H1 (cell line): Measurements from ENCODE around the gene SH3PXD2A. TPM values are rescaled to one million over a fixed set of nuclear protein-coding genes. Genes with fewer than 3 reads are reported as not detected.

Source experiments
- CTCF ChIA-PET: fragments of 300-600 bp; sonication (Branson Sonifier 250); formaldehyde crosslinking; loops from one replicate; lab custom pipeline; 2021; ENCODE audit not compliant: partially characterized antibody; lab: Charles Lee
- POLR2A ChIA-PET: fragments of 300-600 bp; sonication (Branson Sonifier 250); formaldehyde crosslinking; loops from one replicate; lab custom pipeline; 2021; ENCODE audit warnings: inconsistent platforms; ENCODE audit not compliant: partially characterized antibody; lab: Charles Lee
- DNase-seq, 2 experiments: peaks; one replicate each; pipeline versions ENCODE4 v3.0.0 to v3.0.0-alpha.2; 2010 to 2022; ENCODE audit warnings: low spot score in 2 of 2, low read depth in 1 of 2, mixed read lengths in 1 of 2
- FAIRE-seq: peaks from 2 replicates; lab custom pipeline; 2011; peaks lifted over from hg19 to GRCh38; lab: Jason Lieb, UNC
- H2AFZ ChIP-seq: 2 replicates; pipeline ENCODE4 v1.8.1; 2012; ENCODE audit warnings: low read length, inconsistent platforms
- H2AK5ac ChIP-seq: 2 replicates; pipeline ENCODE4 v1.6.1; 2013; ENCODE audit warnings: low read depth, low read length
- H2BK120ac ChIP-seq: replicated peaks from 2 replicates; pipeline ENCODE3; 2013; ENCODE audit warnings: low read depth, low read length, inconsistent platforms
- H2BK12ac ChIP-seq: 2 replicates; pipeline ENCODE4 v1.6.1; 2013; ENCODE audit warnings: low read depth, low read length
- H2BK15ac ChIP-seq: 2 replicates; pipeline ENCODE4 v1.6.1; 2013; ENCODE audit warnings: low read length
- H2BK20ac ChIP-seq: 2 replicates; pipeline ENCODE4 v1.6.1; 2013; ENCODE audit warnings: low read length
- H2BK5ac ChIP-seq: 2 replicates; pipeline ENCODE4 v1.6.1; 2013; ENCODE audit warnings: low read depth, low read length
- H3K14ac ChIP-seq: 2 replicates; pipeline ENCODE4 v1.6.1; 2013; ENCODE audit warnings: inconsistent platforms; ENCODE audit not compliant: insufficient read length
- H3K18ac ChIP-seq: 2 replicates; pipeline ENCODE4 v1.6.1; 2013; ENCODE audit warnings: low read length; ENCODE audit errors: extremely low read depth
- H3K23ac ChIP-seq: 2 replicates; pipeline ENCODE4 v1.6.1; 2013; ENCODE audit warnings: inconsistent platforms; ENCODE audit not compliant: insufficient read length
- H3K23me2 ChIP-seq: 2 replicates; pipeline ENCODE4 v1.6.1; 2013; ENCODE audit warnings: low read depth, low read length
- H3K27ac ChIP-seq: 2 replicates; pipeline ENCODE4 v1.6.1; 2011; ENCODE audit warnings: low read depth, low read length, inconsistent platforms
- H3K27me3 ChIP-seq, 4 experiments: replicated peaks in 1 of 4; 1 replicate in 1 of 4; 2 replicates in 3 of 4; pipeline versions ENCODE4 v1.6.1 to v1.8.1; 2011 to 2013; ENCODE audit warnings: low read length in 3 of 4, mild to moderate bottlenecking in 3 of 4, inconsistent platforms in 2 of 4, mixed read lengths in 2 of 4, moderate library complexity in 1 of 4; ENCODE audit not compliant: control insufficient read depth in 3 of 4, insufficient read depth in 3 of 4; ENCODE audit errors: extremely low read depth in 1 of 4
- H3K36me3 ChIP-seq, 4 experiments: 2 replicates each; pipeline versions ENCODE4 v1.6.1 to v1.8.1; 2011 to 2013; ENCODE audit warnings: mild to moderate bottlenecking in 4 of 4, low read length in 3 of 4, moderate library complexity in 2 of 4, control low read depth in 1 of 4, inconsistent platforms in 1 of 4; ENCODE audit not compliant: insufficient read depth in 4 of 4, control insufficient read depth in 2 of 4
- H3K4ac ChIP-seq: replicated peaks from 2 replicates; pipeline ENCODE3; 2013; ENCODE audit warnings: low read length, low read depth, mixed read lengths, inconsistent platforms; ENCODE audit not compliant: insufficient read length
- H3K4me1 ChIP-seq, 4 experiments: replicated peaks in 1 of 4; 1 replicate in 1 of 4; 2 replicates in 3 of 4; pipeline versions ENCODE4 v1.6.1 to v1.8.1; 2011 to 2013; ENCODE audit warnings: low read length in 3 of 4, inconsistent platforms in 2 of 4, mixed read lengths in 1 of 4; ENCODE audit not compliant: insufficient read depth in 4 of 4, control insufficient read depth in 3 of 4
- H3K4me2 ChIP-seq, 2 experiments: 2 replicates each; pipeline versions ENCODE4 v1.6.1 to v1.8.1; 2011 to 2013; ENCODE audit warnings: low read depth in 2 of 2, low read length in 2 of 2, control low read depth in 1 of 2, inconsistent platforms in 1 of 2, mild to moderate bottlenecking in 1 of 2; ENCODE audit not compliant: insufficient read depth in 1 of 2
- H3K4me3 ChIP-seq, 4 experiments: fragments of 200-600, 300-600 bp in 1 of 4; sonication (generic), shearing (Covaris generic), sonication (Bioruptor Twin) in 1 of 4; 2 replicates each; pipeline versions ENCODE4 v1.5.1 to v1.8.1; 2011 to 2016; ENCODE audit warnings: low read length in 4 of 4, low read depth in 3 of 4, control low read depth in 2 of 4, inconsistent platforms in 2 of 4, mild to moderate bottlenecking in 2 of 4, mixed read lengths in 1 of 4, moderate library complexity in 1 of 4; ENCODE audit not compliant: insufficient read depth in 2 of 4; ENCODE audit errors: extremely low read depth in 1 of 4
- H3K56ac ChIP-seq: replicated peaks from 2 replicates; pipeline ENCODE3; 2013; ENCODE audit warnings: low read depth, mild to moderate bottlenecking, mixed read lengths, low read length, inconsistent platforms; ENCODE audit not compliant: insufficient read length
- H3K79me1 ChIP-seq: 2 replicates; pipeline ENCODE4 v1.6.1; 2013; ENCODE audit warnings: low read depth, low read length, control low read depth
- H3K79me2 ChIP-seq, 2 experiments: 2 replicates each; pipeline versions ENCODE4 v1.6.1 to v1.8.1; 2012 to 2013; ENCODE audit warnings: low read length in 2 of 2, mild to moderate bottlenecking in 2 of 2, inconsistent platforms in 1 of 2; ENCODE audit not compliant: insufficient read depth in 2 of 2, control insufficient read depth in 1 of 2
- H3K9ac ChIP-seq, 4 experiments: replicated peaks in 1 of 4; 1 replicate in 1 of 4; 2 replicates in 3 of 4; pipeline versions ENCODE4 v1.6.1 to v1.8.1; 2011 to 2013; ENCODE audit warnings: low read depth in 3 of 4, low read length in 3 of 4, control low read depth in 2 of 4, mild to moderate bottlenecking in 2 of 4, moderate library complexity in 2 of 4, inconsistent platforms in 1 of 4; ENCODE audit errors: extremely low read depth in 1 of 4
- H3K9me3 ChIP-seq, 2 experiments: 2 replicates each; pipeline versions ENCODE4 v1.6.1 to v1.8.1; 2012 to 2013; ENCODE audit warnings: mild to moderate bottlenecking in 2 of 2, moderate library complexity in 2 of 2, control low read depth in 1 of 2, inconsistent platforms in 1 of 2, low read depth in 1 of 2, low read length in 1 of 2, mixed read lengths in 1 of 2; ENCODE audit not compliant: insufficient read depth in 2 of 2
- H4K20me1 ChIP-seq, 2 experiments: replicated peaks in 1 of 2; 2 replicates each; pipeline versions ENCODE3 to v1.8.1; 2011 to 2013; ENCODE audit warnings: inconsistent platforms in 2 of 2, low read length in 2 of 2, mild to moderate bottlenecking in 1 of 2; ENCODE audit not compliant: insufficient read depth in 2 of 2, control insufficient read depth in 1 of 2
- H4K5ac ChIP-seq: 2 replicates; pipeline ENCODE4 v1.6.1; 2013; ENCODE audit warnings: low read length, low read depth, mixed read lengths, inconsistent platforms; ENCODE audit not compliant: insufficient read length
- H4K8ac ChIP-seq: 2 replicates; pipeline ENCODE4 v1.8.0; 2013; ENCODE audit warnings: mild to moderate bottlenecking, moderate library complexity, low read length, inconsistent platforms; ENCODE audit not compliant: insufficient read depth; ENCODE audit errors: extremely low read depth
- H4K91ac ChIP-seq: replicated peaks from 2 replicates; pipeline ENCODE3; 2013; ENCODE audit warnings: low read length, mixed read lengths, inconsistent platforms; ENCODE audit not compliant: insufficient read length
- BACH1 ChIP-seq: IDR thresholded peaks from 2 replicates; pipeline ENCODE4 v1.6.1; 2012; ENCODE audit warnings: low read length, improper control_type of control experiment
- CHD2 ChIP-seq: IDR thresholded peaks from 2 replicates; pipeline ENCODE4 v1.6.1; 2012; ENCODE audit warnings: low read length, improper control_type of control experiment
- CREB1 ChIP-seq: IDR thresholded peaks from 2 replicates; pipeline ENCODE4 v1.6.1; 2012; ENCODE audit warnings: inconsistent platforms
- EZH2 ChIP-seq: fragments of 200-600 bp; sonication (generic); IDR thresholded peaks from 2 replicates; pipeline ENCODE4 v1.7.1; 2012; ENCODE audit warnings: low read depth, mild to moderate bottlenecking, moderate library complexity, low read length, inconsistent platforms; ENCODE audit not compliant: severe bottlenecking
- HDAC6 ChIP-seq: IDR thresholded peaks from one replicate; pipeline ENCODE4 v1.7.1; 2012; ENCODE audit warnings: low read depth, mild to moderate bottlenecking, inconsistent platforms, low read length, moderate library complexity
- JUND ChIP-seq: IDR thresholded peaks from 2 replicates; pipeline ENCODE4 v1.6.1; 2011; ENCODE audit warnings: mild to moderate bottlenecking, improper control_type of control experiment, low read length
- MAFK ChIP-seq: IDR thresholded peaks from 2 replicates; pipeline ENCODE4 v1.6.1; 2012; ENCODE audit warnings: low read depth, mild to moderate bottlenecking, improper control_type of control experiment, low read length
- NANOG ChIP-seq: IDR thresholded peaks from 2 replicates; pipeline ENCODE4 v1.6.1; 2011; ENCODE audit warnings: low read length, low read depth, mild to moderate bottlenecking, inconsistent platforms; ENCODE audit not compliant: insufficient read depth, poor library complexity, severe bottlenecking
- PHF8 ChIP-seq: fragments of 200-600 bp; sonication (generic); conservative IDR thresholded peaks from 2 replicates; pipeline ENCODE4 v1.7.1; 2012; ENCODE audit warnings: low read depth, mild to moderate bottlenecking, inconsistent platforms, low read length, moderate library complexity
- RAD21 ChIP-seq, 2 experiments: IDR thresholded peaks in 1 of 2; conservative IDR thresholded peaks in 1 of 2; 2 replicates each; pipeline ENCODE4 v1.6.1; 2011; ENCODE audit warnings: low read depth in 2 of 2, low read length in 2 of 2, improper control_type of control experiment in 1 of 2, inconsistent platforms in 1 of 2, mild to moderate bottlenecking in 1 of 2, moderate library complexity in 1 of 2
- RXRA ChIP-seq: IDR thresholded peaks from 2 replicates; pipeline ENCODE4 v1.6.1; 2011; ENCODE audit warnings: low read depth, mild to moderate bottlenecking, low read length, moderate library complexity; ENCODE audit not compliant: insufficient read depth
- SAP30 ChIP-seq: fragments of 300-600 bp; sonication (generic); IDR thresholded peaks from 2 replicates; pipeline ENCODE4 v1.7.1; 2012; ENCODE audit warnings: low read length, moderate library complexity, mild to moderate bottlenecking, inconsistent platforms; ENCODE audit not compliant: insufficient read depth, insufficient replicate concordance
- SIX5 ChIP-seq: IDR thresholded peaks from 2 replicates; pipeline ENCODE4 v1.6.1; 2011; ENCODE audit warnings: mild to moderate bottlenecking, low read depth, low read length
- TAF7 ChIP-seq: optimal IDR thresholded peaks from 2 replicates; pipeline ENCODE3; 2011; ENCODE audit warnings: low read depth, mild to moderate bottlenecking, inconsistent platforms, low read length, moderate library complexity, borderline replicate concordance
- TBP ChIP-seq: IDR thresholded peaks from 2 replicates; pipeline ENCODE4 v1.6.1; 2011; ENCODE audit warnings: low read depth, low read length, improper control_type of control experiment
- ZNF274 ChIP-seq: IDR thresholded peaks from 2 replicates; pipeline ENCODE4 v1.7.0; 2012; ENCODE audit warnings: low read length, borderline replicate concordance; ENCODE audit errors: extremely low read depth
- polyA plus RNA-seq, 7 experiments: library from polyadenylated mRNA; depleted of rRNA in 3 of 7; stranded (reverse) in 5 of 7; unstranded in 2 of 7; fragments of >200 nt in 5 of 7; fragments of 200-250 nt in 2 of 7; gene quantifications; 1 replicate in 5 of 7; 2 replicates in 1 of 7; 4 replicates in 1 of 7; pipeline versions ENCODE4 v1.2.1 to v1.2.3, GENCODE V29; 2011 to 2013; ENCODE audit warnings: missing spikeins in 2 of 7, mixed read lengths in 2 of 7
- total RNA-seq: library from RNA; stranded (reverse); fragmentation: NEBNext Ultra II Directional; extraction: Animal tissue kit (Norgen Biotek cat#: 25700); gene quantifications from 2 replicates; pipeline ENCODE4 v1.2.1, GENCODE V29; 2021

Gene SH3PXD2A
- total and polyA plus RNA-seq, 2 of the 8 experiments (the other 6 are each of a cell fraction or from before 2014, with no cell fraction given), result 5.4 to 16.3 TPM

DNA sequence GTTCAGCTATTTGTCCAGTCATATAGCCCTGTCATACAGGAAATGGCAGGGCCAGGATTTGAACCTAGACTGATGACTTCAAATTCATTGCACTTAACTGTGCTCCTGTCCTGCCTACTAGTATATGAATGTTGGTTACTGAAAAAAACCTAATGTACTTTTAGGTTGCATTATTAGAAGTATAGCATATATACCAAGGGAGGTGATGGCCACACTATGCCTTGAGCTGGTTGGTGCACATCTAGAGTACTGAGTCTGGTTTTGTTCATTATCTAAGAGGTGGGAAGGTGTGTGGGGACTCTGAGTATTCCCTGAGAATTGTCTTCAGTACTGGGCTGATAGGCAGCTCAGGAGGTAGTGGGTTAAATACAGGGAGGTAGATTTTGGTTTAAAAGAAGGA is 273.9 kb downstream of the SH3PXD2A start:
- no peaks in the 10 kb centered on the region for H3K36me3 ChIP-seq
- H3K23me2 ChIP-seq, result peaks cover 2% of the 10 kb centered on the region; the same call in 1 of the 2 replicates
- ChIA-PET POLR2A (no interaction called here), CTCF (interaction anchor here (0.7 to 12.0 kb wide), 16 partner anchors 10 to 131 kb away, joined by 3 to 134 read pairs (median 4); no protein-coding TSS in a partner anchor)
- no peak overlapping the region for H2AK5ac ChIP-seq
- H2BK12ac ChIP-seq, result no peak overlapping the region
- H3K79me1 ChIP-seq, result no peaks in the 10 kb centered on the region
- H4K20me1 ChIP-seq, result no peaks in the 10 kb centered on the region
- no peak overlapping the region for H3K4ac ChIP-seq
- no peak overlapping the region for H3K9ac ChIP-seq
- no peaks in the 10 kb centered on the region for H3K79me2 ChIP-seq
- no peak overlapping the region for H3K27ac ChIP-seq
- H2BK20ac ChIP-seq, result no peak overlapping the region
- no peak overlapping the region for H2BK15ac ChIP-seq
- no peak overlapping the region for H3K4me3 ChIP-seq
- H4K5ac ChIP-seq, result no peak overlapping the region
- H2BK5ac ChIP-seq, result no peak overlapping the region
- no peaks in the 10 kb centered on the region; a peak in 1 of 7 replicates for H3K4me1 ChIP-seq
- no peak overlapping the region for H3K4me2 ChIP-seq
- H2AFZ ChIP-seq, result no peak overlapping the region
- H2BK120ac ChIP-seq, result no peak overlapping the region
- H3K18ac ChIP-seq, result no peak overlapping the region
- H3K23ac ChIP-seq, result no peak overlapping the region
- no peaks in the 10 kb centered on the region; a peak in 1 of 7 replicates for H3K27me3 ChIP-seq
- no peak overlapping the region for H3K14ac ChIP-seq
- H3K9me3 ChIP-seq, result no peaks in the 10 kb centered on the region
- no peak overlapping the region for H4K8ac ChIP-seq
- H4K91ac ChIP-seq, result no peak overlapping the region
- DNase-seq (no peak), FAIRE-seq (no peak)
- no peak overlapping the region for H3K56ac ChIP-seq
- TF ChIP-seq EZH2, result no peak
- TF ChIP-seq RXRA, result no peak
- TF ChIP-seq PHF8, result no peak
- no peak for TF ChIP-seq CREB1
- TF ChIP-seq CHD2, result no peak
- no peak for TF ChIP-seq MAFK
- TF ChIP-seq JUND, result no peak
- no peak for TF ChIP-seq SIX5
- TF ChIP-seq TAF7, result no peak
- TF ChIP-seq TBP, result no peak
- no peak for TF ChIP-seq HDAC6
- TF ChIP-seq SAP30, result no peak
- no peak for TF ChIP-seq ZNF274
- no peak for TF ChIP-seq RAD21 (IDR thresholded peaks at IDR 0.05 in 1 of 2, conservative IDR thresholded peaks at IDR 0.05 in 1 of 2; ENCODE audit: low read depth in 2 of 2, low read length in 2 of 2)
- no peak for TF ChIP-seq NANOG
- no peak for TF ChIP-seq BACH1
